ENCODE measurements around the gene MEGF6. TPM values are rescaled to one million over a fixed set of nuclear protein-coding genes. Genes with fewer than 3 reads are reported as not detected.
A peak's percentile ranks its signal among the peaks of the same experiment; 100 is the strongest.

MEGF6 gene
- 8.5 and 10.9 TPM in 2 replicates for total RNA-seq

GRCh38 chr1:3611170-3612019 lies at the start of gene MEGF6:
Gene MEGF6 (minus strand): TSS chr1:3611508. CDS start chr1:3611268, 240 bp downstream.
- Mint-ChIP-seq H3K36me3 (ENCODE audit: low read depth) (no peaks in the 10 kb centered on the region), H3K9me3 (no peaks in the 10 kb centered on the region), H3K4me1 (peaks cover 10% of the 10 kb centered on the region), H3K27ac (no peak within 1 kb of the TSS), H3K27me3 (peaks cover 32% of the 10 kb centered on the region), H3K4me3 (peak within 1 kb of the TSS; percentile 77)
- TF ChIP-seq CTCF (IDR thresholded peaks at IDR 0.05), result no peak
- ChIA-PET CTCF (no interaction called here), POLR2A (no interaction called here)
- ATAC-seq (ENCODE audit: low read depth) (peak; percentile 71), DNase-seq (no peak)
- intact Hi-C loops (cut with micrococcal nuclease), result no loop called here

GRCh38 chr1:3660704-3661103 lies 49.4 kb upstream of the MEGF6 start:
- Mint-ChIP-seq H3K27me3 (peaks cover 19% of the 10 kb centered on the region), H3K36me3 (ENCODE audit: low read depth) (no peaks in the 10 kb centered on the region), H3K4me1 (peaks cover 40% of the 10 kb centered on the region), H3K4me3 (no peak overlapping the region), H3K9me3 (no peaks in the 10 kb centered on the region), H3K27ac (no peak overlapping the region)
- TF ChIP-seq CTCF (IDR thresholded peaks at IDR 0.05), result no peak
- ChIA-PET POLR2A (no interaction called here), CTCF (no interaction called here)
- no peak for DNase-seq
- no peak for ATAC-seq (ENCODE audit: low read depth)
- intact Hi-C loops (cut with micrococcal nuclease), result no loop called here

GRCh38 chr1:3659093-3659492 lies 47.8 kb upstream of the MEGF6 start:
- no peak for TF ChIP-seq CTCF (IDR thresholded peaks at IDR 0.05)
- intact Hi-C loops (cut with micrococcal nuclease), result no loop called here
- Mint-ChIP-seq H3K27ac (no peak overlapping the region), H3K27me3 (peaks cover 24% of the 10 kb centered on the region), H3K4me3 (no peak overlapping the region), H3K4me1 (peaks cover 27% of the 10 kb centered on the region), H3K9me3 (no peaks in the 10 kb centered on the region), H3K36me3 (ENCODE audit: low read depth) (no peaks in the 10 kb centered on the region)
- ChIA-PET POLR2A (no interaction called here), CTCF (no interaction called here)
- ATAC-seq (ENCODE audit: low read depth) (no peak), DNase-seq (no peak)

- H3K27me3 Mint-ChIP-seq, result peaks cover 31% of the 10 kb centered on the region
- intact Hi-C loops (cut with micrococcal nuclease), result no loop called here
- H3K9me3 Mint-ChIP-seq, result no peaks in the 10 kb centered on the region
- no peak overlapping the region for H3K27ac Mint-ChIP-seq
- ChIA-PET POLR2A (interaction anchor here (0.8 kb wide), 1 partner anchor 8 kb away, joined by 3 read pairs; no protein-coding TSS in a partner anchor), CTCF (no interaction called here)
- no peak for DNase-seq
- ATAC-seq (ENCODE audit: low read depth), result no peak
- H3K36me3 Mint-ChIP-seq (ENCODE audit: low read depth), result no peaks in the 10 kb centered on the region
- no peak overlapping the region for H3K4me3 Mint-ChIP-seq
- peaks cover 28% of the 10 kb centered on the region for H3K4me1 Mint-ChIP-seq
- no peak for TF ChIP-seq CTCF (IDR thresholded peaks at IDR 0.05)
Measured at GRCh38 chr1:3658231-3658615, 46.9 kb upstream of the MEGF6 start.

- Mint-ChIP-seq H3K27ac (no peak overlapping the region), H3K4me1 (peaks cover 30% of the 10 kb centered on the region), H3K36me3 (ENCODE audit: low read depth) (no peaks in the 10 kb centered on the region), H3K9me3 (no peaks in the 10 kb centered on the region), H3K4me3 (no peak overlapping the region), H3K27me3 (peaks cover 32% of the 10 kb centered on the region)
- ChIA-PET CTCF (no interaction called here), POLR2A (interaction anchor here (0.8 to 1.4 kb wide), 2 partner anchors 9 to 11 kb away, joined by 3 to 4 read pairs; no protein-coding TSS in a partner anchor)
- intact Hi-C loops (cut with micrococcal nuclease), result no loop called here
- TF ChIP-seq CTCF (IDR thresholded peaks at IDR 0.05), result no peak
- no peak for ATAC-seq (ENCODE audit: low read depth)
- no peak for DNase-seq
Measured at GRCh38 chr1:3657578-3658230, 46.4 kb upstream of the MEGF6 start.

All from activated B cell treated with CpG ODN at 0.5 μM for 24 hours (primary cell).